GOT3 (cell line): ENCODE data around the gene CNTN2.

ENCODE experiments used
- DNase-seq: peaks from one replicate; lab custom pipeline; 2025; ENCODE audit warnings: mixed read lengths; lab: John Stamatoyannopoulos, UW

The CNTN2 gene, protein sequence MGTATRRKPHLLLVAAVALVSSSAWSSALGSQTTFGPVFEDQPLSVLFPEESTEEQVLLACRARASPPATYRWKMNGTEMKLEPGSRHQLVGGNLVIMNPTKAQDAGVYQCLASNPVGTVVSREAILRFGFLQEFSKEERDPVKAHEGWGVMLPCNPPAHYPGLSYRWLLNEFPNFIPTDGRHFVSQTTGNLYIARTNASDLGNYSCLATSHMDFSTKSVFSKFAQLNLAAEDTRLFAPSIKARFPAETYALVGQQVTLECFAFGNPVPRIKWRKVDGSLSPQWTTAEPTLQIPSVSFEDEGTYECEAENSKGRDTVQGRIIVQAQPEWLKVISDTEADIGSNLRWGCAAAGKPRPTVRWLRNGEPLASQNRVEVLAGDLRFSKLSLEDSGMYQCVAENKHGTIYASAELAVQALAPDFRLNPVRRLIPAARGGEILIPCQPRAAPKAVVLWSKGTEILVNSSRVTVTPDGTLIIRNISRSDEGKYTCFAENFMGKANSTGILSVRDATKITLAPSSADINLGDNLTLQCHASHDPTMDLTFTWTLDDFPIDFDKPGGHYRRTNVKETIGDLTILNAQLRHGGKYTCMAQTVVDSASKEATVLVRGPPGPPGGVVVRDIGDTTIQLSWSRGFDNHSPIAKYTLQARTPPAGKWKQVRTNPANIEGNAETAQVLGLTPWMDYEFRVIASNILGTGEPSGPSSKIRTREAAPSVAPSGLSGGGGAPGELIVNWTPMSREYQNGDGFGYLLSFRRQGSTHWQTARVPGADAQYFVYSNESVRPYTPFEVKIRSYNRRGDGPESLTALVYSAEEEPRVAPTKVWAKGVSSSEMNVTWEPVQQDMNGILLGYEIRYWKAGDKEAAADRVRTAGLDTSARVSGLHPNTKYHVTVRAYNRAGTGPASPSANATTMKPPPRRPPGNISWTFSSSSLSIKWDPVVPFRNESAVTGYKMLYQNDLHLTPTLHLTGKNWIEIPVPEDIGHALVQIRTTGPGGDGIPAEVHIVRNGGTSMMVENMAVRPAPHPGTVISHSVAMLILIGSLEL

DNA sequence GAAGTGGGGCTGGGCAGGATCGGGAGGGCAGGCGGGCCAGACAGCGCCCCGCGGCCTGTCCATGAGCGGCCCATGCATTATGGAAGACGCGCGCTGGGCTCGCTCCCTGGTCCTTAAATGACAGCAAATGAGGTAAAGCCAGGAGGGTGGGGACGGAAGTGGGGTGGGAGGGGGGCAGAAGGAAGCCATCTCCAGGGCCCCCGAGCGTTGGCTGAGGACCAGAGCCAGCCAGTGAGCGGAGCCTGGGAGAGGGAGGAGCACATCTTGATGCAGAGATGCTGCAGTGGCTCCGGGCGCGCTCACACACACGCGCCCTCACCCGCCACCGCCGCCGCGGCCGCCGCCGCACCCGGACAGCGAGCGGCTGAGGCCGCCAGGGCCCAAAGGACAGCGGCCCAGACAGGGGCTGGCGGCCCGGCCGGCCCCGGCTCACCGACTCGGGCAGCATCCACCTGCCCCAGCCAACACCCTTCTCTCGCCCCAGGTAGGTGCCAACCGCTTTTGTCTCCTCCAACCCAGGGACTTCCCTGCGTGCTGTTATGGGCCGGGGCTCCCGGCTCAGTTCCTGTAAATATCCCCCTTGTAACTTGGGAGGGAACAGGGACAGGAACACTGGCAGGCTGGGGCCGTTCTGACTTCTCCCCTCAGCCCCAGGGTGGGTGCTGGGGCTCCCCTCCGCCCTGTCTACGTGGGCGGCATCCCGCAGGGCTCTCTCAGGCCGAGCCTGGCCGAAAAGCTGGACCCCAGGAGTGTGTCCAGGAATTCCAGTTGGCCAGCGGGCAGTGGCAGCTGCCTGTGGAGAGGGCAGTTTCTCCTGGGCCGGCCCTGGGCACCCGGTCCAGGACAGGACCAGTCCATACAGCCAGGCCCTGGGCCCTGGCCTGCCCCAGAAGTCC lies at the start of gene CNTN2:
Gene CNTN2, plus strand, starts transcription at position 302 of the 896 bp plus-strand sequence. CDS start 9,974 bp downstream, outside the sequence.
- DNase-seq, result no peak

DNA sequence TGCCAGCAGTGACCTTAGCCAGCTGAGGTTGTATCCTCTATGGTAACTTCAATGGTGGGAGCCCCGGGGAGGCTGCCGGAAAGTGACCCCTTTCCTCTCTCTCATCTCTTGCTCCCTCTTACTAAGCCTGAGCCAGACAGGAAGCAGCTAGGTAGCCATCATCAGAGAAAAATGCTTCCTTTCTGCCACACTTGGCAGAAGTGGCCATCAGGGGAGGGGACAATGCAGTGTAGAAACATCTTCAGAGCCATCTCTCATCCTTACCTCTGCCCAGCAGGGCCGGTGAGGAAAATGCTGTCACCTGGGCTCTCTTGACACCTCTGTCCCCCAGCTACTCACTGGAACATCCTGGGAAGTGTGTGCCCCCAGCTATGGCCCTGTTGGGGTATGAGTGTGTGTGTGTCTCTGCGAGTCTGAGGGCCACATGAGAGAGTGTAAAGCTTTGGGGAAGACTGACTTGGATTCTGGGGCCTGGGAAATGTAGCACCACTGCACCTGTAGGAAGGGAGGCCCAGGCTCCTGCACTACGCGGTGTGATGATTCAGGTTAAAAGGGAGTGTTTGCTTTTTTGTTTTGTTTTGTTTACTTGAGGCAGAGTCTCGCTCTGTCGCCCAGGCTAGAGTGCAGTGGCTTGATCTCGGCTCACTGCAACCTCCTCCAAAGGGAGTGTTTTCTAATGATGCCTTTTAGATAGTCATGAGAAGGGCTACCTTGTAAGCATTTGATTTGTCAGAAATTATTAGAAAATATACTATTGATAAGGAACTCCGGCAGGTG lies 48.7 kb upstream of the CNTN2 start:
- DNase-seq, result no peak

DNA sequence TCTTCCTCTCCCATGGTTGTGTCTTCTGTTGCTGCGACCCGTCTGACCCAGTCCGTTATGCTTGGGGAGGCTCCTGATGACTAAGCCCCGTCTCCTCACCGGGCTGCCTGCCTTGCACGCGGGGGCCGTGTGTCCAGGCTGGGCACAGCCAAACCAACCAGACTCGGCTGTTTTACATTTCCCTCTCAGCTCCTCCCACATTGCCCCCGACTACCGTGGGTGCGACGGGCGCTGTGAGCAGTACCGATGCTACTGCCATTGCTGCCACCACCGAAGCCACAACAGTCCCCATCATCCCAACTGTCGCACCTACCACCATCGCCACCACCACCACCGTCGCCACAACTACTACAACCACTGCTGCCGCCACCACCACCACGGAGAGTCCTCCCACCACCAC lies 46.0 kb upstream of the CNTN2 start:
- no peak for DNase-seq

DNA sequence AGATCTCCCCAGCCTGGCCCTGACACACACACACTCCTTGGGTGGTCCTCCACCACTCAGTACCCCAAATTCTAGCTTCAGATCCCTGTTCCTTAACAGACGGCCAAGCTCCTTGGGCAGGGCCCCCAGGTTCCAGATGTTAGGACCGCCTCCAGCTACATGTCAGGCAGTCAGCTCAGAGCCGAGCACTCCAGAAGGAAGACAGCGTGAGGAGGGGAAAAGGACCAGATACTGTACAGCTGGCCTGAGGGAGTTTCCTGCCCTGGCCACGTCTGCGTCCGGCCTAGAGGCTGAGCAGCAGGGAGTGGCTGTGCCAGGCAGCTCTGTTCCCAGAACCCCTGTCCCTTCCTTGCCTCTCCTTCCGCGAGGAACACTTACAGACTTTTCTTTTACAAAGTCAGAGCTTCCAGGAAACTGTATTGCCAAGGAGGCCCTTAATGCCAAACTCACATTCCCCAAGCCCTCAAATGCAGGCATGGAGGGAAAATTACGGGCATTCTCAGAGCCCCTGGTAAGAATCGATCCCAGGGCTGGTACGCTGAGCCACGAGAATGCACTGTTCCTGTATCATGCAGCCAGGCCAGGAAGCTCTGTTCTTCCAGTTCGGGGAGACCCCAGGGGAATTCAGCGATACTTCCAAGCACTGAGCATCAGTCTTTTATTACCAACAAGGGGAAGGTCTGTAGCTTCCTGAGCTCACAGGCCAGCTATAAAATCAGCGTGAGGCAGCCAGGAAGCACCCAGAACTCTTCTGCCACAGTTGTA lies 45.2 kb upstream of the CNTN2 start:
- DNase-seq, result no peak

DNA sequence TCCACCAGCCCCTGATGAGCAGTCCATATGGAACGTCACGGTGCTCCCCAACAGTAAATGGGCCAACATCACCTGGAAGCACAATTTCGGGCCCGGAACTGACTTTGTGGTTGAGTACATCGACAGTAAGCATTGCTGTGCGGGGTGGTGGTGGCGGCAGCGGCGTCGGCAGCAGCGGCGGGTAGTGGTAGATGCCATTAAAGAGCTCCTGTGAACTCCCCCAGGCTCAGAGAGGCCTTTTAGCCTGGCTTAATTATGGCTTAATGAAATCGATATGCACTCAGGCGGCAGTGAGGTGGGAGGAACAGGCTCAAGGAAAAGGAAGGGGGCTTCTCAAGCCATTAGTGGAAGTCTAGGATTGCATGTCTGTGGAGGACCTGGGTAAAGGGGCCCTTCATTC lies 41.9 kb upstream of the CNTN2 start:
- no peak for DNase-seq

DNA sequence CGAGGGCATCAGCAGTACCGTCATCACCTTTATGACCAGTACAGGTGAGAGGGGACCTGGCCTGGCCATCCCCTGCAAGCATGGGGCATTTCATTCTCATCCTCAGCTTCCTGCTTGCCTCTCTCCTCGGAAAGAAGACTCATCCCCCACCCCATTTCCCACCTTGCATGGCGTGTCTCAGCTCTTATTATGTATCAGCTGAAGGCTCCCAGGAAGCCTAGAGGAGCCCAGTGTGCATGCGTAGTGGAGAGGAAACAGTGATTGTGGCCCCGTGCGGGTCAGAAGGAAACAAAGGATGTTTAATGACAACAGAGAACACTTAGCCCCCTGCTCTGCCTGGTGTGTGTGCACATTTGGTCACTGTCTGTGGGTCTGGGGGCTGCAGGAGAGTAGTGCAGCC lies 40.3 kb upstream of the CNTN2 start:
- DNase-seq, result no peak

DNA sequence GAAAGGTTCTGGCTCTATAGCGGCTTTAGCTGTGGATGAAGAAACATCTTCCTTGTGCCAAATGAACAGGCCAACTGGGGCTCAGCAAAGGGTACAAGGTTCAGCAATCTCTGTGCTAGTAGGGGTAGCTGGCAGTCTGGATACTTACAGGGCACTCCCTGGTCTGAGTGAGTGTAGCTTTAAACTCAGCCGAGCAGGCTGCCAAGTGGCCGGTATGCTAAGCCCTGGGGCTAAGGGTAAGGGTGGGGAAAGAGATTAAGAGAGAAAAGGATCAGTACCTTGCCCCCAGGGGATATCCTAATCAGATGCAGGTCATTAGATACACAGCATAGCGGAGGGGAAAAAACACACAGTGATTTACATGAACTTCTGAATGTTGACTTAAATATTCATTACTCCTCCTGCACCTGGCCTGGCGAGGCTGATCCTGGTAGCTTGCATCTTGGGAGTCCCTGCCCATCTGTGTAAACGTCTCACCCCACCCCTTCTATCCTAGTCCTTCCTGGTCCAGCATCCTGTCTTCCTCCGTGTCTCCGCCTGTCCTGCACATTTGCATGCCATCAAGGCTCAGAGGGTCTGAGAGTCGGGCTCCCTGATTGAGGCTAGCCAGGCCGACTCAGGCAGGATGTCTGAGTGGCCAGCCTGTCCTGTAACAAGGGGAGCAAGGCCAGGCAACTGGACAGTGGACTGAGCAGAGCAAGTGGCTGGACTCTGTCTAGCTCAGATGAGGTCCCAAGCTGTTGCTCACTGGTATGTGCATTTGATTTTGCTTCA lies 39.5 kb upstream of the CNTN2 start:
- DNase-seq, result no peak

DNA sequence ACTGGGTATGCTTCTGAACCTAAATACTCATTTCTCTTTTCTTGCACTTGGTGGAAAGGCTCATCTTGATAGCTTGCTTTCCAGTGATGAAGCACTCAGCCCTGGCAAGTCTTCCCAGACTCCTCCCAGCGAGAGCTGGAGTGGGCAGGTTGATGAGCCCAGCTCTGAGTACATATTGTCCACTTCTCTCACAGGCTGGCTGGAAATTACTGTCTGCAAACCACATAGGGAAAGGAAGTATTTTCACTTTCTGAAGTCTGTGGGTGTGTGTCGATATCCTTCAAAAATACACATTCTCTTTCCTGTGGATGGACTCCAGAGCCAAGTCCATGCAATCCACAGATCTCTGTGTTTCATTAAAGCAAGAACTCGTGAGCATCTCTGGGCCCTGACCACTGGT lies 38.7 kb upstream of the CNTN2 start:
- DNase-seq, result no peak

DNA sequence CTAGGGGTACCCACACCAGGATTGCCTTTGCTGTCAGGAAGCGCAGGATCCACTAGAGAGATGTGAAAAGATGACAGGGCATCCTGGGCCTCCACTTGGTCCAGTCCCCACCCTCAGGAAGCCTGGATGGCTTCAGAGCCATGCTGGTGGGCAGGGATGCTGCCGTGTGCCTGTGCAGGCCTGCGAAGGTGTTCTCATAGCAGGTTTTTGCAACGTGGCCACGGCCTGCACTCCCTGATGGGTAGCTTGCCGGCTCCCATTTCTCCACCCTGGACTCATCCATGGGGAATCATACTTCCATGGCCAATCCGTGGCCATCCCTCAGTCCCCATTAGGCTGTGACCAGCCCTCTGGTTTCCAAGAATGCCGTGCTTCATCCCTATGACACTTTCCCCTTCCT lies 34.1 kb upstream of the CNTN2 start:
- no peak for DNase-seq

DNA sequence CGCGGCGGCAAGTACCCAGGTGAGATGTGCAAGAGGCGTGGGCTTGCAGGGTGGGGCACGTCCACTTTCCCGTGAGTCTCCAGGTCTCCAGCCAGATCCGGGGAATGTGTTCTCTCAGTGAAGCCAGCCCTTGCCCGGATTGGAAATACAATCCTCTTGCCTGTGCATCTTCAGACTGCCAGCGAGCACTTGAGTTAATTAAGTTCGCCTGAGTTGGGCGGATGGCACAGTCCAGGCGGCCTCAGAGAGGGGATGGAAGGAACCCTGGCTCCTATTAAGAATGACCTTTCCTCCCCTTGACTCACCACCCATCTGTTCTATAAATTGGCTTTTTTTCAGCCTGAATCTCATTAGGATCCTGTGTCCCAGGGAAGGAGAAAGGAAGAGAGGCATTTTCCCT lies 33.3 kb upstream of the CNTN2 start:
- DNase-seq, result no peak

DNA sequence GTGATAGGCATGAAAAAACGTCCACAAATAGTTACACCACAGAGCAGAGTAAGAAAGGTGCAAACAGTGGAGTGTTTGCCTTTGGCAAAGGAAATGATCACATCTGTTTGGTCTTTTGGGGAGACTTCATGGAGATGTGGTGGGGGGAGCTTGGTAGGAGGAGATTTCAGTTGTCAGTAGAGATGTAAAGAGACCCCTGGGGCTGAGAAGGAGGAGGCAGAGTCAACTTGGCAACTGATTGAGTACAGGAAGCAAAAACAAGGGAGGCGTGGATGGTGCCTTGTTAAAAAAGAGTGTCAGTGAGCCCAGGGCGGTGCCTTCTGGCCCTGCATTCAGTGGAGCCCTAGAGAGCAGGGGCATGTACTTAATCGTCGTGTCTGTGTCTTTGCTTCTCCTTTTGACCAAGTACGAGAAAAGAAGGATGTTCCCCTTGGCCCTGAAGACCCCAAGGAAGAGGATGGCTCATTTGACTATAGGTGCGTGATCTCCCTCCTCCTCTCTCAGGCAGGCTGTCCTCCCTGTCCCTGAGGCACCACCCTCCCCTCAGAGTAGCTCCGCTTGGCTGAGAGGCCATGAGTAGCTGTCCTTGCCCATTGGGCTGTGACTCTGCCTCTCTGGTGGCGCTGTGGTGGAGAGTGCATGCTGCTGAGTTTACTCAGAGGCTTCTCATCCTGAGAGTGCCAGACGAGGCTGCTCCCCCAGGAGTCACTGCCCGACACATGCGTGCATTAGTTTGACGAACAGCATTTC lies 30.4 kb upstream of the CNTN2 start:
- DNase-seq, result peak; percentile 6

DNA sequence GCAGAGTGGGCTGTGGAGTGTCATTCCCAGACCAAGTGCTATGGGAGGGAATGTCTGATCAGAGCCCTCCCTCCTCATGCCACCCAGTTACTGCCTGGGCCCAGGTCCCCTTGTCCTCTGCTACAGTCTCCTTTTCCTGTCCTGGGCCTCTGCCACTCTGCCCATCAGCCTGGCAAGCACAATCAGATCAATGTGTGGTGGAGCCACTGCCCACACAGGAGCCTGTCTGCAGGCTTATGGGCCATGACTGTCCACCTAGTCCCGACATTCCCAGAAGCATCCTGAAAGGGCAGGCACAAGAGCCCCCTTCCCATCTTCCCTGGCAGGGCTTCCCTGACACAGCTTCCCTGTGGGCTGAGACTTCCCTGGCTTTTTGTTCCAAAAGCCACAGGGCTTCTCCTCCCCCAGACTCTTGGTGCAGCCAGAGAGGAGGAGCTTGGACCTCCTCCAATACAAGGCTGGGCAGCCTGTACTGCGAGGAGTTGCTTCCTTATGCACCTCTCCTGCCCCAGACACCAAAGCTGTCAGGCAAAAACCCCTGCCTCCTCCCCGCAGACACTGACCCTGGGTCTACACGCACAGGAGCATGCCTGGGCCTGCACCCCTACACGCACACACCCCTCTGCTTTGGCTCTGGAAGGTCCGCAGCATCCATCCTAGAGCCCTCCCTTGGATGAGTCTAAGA lies 29.2 kb upstream of the CNTN2 start:
- DNase-seq, result no peak

DNA sequence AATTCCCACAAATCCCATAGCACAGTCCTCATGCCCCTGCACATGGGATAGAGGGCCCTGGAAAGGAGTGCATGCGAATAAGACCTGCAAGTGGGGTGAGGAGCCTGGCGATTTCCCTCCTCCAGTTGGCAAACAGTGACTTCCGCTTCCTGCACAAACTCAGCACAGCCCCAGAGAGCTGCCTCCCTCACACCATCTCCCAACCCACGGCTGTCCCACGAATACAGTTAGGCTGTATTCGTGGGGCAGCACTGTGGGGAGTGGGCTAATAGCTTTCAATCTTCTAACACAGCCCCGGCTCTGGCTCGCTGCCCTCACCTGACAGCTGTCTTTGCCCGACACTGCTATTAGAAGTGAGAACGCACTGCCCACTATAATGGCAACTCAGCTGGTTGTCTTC lies 28.2 kb upstream of the CNTN2 start:
- DNase-seq, result no peak

DNA sequence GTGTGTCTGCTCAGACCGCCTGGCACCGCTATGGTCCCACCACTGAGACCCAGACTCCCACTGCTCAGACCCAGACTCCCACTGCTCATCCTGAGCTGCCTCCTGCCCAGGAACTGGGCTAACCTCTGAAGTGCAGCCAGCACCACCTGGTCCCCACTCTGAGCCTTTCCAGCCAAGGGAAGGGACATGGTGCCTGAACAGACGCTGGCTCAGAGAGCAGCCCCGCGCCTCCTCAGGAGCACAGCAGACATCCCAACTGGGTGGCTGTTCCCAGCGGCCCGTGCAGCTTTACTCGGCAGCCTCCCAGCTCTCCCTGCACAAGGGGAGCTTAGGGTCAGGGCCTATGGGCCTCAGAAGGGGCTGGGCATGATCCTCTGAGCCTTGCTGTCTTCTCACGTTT lies 27.8 kb upstream of the CNTN2 start:
- DNase-seq, result no peak

DNA sequence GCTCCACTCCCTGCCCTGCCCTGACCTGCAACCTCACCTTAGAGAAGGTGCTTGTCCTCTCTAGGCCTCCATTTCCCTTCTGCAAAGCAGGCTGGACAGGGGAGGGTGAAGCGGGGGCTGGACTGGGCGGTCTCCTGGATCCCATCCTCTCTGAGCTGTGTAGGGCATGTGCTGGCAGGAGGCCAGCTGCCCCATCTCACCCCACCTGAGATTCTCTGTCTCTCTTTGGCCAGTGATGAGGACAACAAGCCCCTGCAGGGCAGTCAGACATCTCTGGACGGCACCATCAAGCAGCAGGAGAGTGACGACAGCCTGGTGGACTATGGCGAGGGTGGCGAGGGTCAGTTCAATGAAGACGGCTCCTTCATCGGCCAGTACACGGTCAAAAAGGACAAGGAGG lies 26.9 kb upstream of the CNTN2 start:
- no peak for DNase-seq

DNA sequence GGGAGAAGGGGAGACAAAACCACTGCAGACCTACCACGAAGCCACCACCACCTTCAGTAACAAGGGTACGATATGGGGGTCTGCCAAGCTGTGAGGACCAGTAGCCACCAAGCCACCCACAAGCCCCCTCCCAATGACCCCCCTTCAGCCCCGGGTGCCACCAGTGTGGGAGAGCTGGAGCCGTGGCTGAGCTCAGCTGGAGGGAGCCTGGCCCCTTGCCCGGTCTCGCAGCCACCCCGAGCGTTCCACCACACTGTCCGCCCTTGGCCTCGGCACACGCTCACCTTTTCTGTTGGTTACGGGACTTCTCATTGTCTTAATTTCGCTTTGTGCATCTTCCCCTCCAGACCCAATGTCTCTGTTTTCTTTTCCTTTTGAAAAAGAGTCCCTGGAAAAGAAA lies 26.4 kb upstream of the CNTN2 start:
- DNase-seq, result no peak

DNA sequence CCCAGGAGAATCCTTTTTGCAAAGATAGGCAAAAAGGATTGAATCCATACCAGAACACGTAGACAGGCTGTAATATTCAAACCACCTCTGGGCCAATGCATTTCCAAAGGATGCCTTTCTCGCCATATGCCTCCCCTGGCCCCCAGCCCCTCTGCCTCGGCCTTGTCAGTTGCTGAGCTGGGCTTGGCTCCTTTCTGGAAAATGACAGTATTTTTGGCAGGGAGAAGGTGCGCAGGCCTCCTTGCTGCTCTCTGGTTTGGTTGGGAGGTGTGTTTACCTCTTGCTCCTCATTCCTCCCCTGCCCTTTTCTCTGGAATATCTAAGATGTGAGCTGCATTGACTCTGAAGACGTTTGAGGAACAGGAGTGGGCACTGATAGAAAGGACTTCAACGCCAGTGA lies 26.0 kb upstream of the CNTN2 start:
- no peak for DNase-seq

DNA sequence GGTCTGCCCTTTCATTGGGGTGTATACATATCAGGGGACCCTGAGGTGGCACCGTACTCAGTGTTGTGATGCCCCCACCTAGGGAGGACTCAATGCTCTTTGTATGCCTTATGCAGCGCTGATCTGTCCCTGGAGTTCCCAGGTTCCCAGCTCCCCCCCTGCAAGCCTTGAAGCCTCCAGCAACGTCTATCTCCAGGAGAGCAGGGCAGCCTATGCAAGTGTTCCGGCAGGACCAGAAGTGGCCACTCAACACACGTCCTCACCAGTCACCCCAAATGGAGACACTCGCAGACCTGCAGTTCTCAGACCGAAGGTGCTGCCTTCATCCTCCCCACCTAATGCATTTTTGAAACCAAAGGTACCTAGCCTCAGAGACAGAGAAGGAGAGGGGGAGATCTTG lies 25.2 kb upstream of the CNTN2 start:
- no peak for DNase-seq
